HepG2 (cell line): ENCODE data around the gene NSMCE1. TPM values are rescaled to one million over a fixed set of nuclear protein-coding genes. Genes with fewer than 3 reads are reported as not detected.
A peak's percentile ranks its signal among the peaks of the same experiment; 100 is the strongest.

Source experiments
- ARID4A ChIP-seq: sonication (generic); formaldehyde crosslinking; IDR thresholded peaks from 2 replicates; pipeline ENCODE4 v1.5.0; 2020; ENCODE audit warnings: mild to moderate bottlenecking, missing genetic modification reagents, borderline replicate concordance
- DNMT1 ChIP-seq: sonication (generic); formaldehyde crosslinking; IDR thresholded peaks from 2 replicates; pipeline ENCODE4 v1.5.1; 2020; ENCODE audit warnings: mild to moderate bottlenecking, missing genetic modification reagents
- FOXO1 ChIP-seq: sonication (generic); formaldehyde crosslinking; IDR thresholded peaks from 2 replicates; pipeline ENCODE4 v1.4.0; 2020; ENCODE audit warnings: missing genetic modification reagents
- HNF1B ChIP-seq: sonication (generic); formaldehyde crosslinking; IDR thresholded peaks from 2 replicates; pipeline ENCODE4 v1.5.1; 2020; ENCODE audit warnings: mild to moderate bottlenecking, moderate library complexity, missing genetic modification reagents
- HNRNPUL1 ChIP-seq: fragments of 200-400 bp; formaldehyde crosslinking; IDR thresholded peaks from 2 replicates; pipeline ENCODE4 v1.6.1; 2017; ENCODE audit warnings: low read depth, mild to moderate bottlenecking, low read length, moderate library complexity
- KLF9 ChIP-seq: IDR thresholded peaks from 2 replicates; pipeline ENCODE4 v1.6.1; 2016; ENCODE audit warnings: low read depth
- KMT2B ChIP-seq: IDR thresholded peaks from 2 replicates; pipeline ENCODE4 v1.6.1; 2016; ENCODE audit warnings: missing genetic modification reagents, missing compliant biosample characterization
- PAX8 ChIP-seq: sonication (generic); formaldehyde crosslinking; IDR thresholded peaks from 2 replicates; pipeline ENCODE4 v1.8.0; 2022; ENCODE audit warnings: mild to moderate bottlenecking, missing genetic modification reagents, borderline replicate concordance
- PTBP1 ChIP-seq: fragments of 200-400 bp; formaldehyde crosslinking; IDR thresholded peaks from 2 replicates; pipeline ENCODE4 v1.6.1; 2018; ENCODE audit warnings: low read length, low read depth; ENCODE audit not compliant: poor library complexity, severe bottlenecking
- REST ChIP-seq, 2 experiments: IDR thresholded peaks; 2 replicates each; pipeline ENCODE4 v1.6.1; 2011 to 2012; ENCODE audit warnings: low read length in 2 of 2, borderline replicate concordance in 1 of 2, low read depth in 1 of 2, mild to moderate bottlenecking in 1 of 2, moderate library complexity in 1 of 2
- SNRNP70 ChIP-seq: fragments of 200-400 bp; formaldehyde crosslinking; IDR thresholded peaks from 2 replicates; pipeline ENCODE4 v1.6.1; 2017; ENCODE audit warnings: mild to moderate bottlenecking, low read depth, low read length, moderate library complexity
- ZMYM4 ChIP-seq: sonication (generic); formaldehyde crosslinking; IDR thresholded peaks from 2 replicates; pipeline ENCODE4 v1.8.1; 2023; ENCODE audit warnings: mild to moderate bottlenecking, missing genetic modification reagents
- ZNF614 ChIP-seq: IDR thresholded peaks from 2 replicates; pipeline ENCODE4 v1.6.1; 2018; ENCODE audit warnings: missing biosample characterization, missing genetic modification reagents, inconsistent platforms, borderline replicate concordance
- ZNF652 ChIP-seq: IDR thresholded peaks from 2 replicates; pipeline ENCODE4 v1.6.1; 2016; ENCODE audit warnings: low read depth, borderline replicate concordance
- ZUFSP ChIP-seq: sonication (generic); formaldehyde crosslinking; IDR thresholded peaks from 2 replicates; pipeline ENCODE4 v1.9.0; 2021; ENCODE audit warnings: missing genetic modification reagents, mild to moderate bottlenecking, borderline replicate concordance
- polyA plus RNA-seq, 8 experiments: library from polyadenylated mRNA; depleted of rRNA in 3 of 8; stranded (reverse) in 7 of 8; unstranded in 1 of 8; fragments of >200 nt; fragmentation: Illumina TruSeq in 4 of 8; extraction: Trizol in 4 of 8; gene quantifications; 2 replicates each; pipeline versions ENCODE4 v1.2.1 to v1.2.3, GENCODE V29; 2011 to 2016; ENCODE audit warnings: low read depth in 4 of 8, missing spikeins in 1 of 8, mixed read lengths in 1 of 8; ENCODE audit not compliant: insufficient read depth in 1 of 8
- total RNA-seq, 5 experiments: library from RNA; depleted of rRNA; stranded (reverse); fragments of >200 nt; fragmentation: Illumina TruSeq; extraction: Trizol; gene quantifications; 2 replicates each; pipeline ENCODE4 v1.2.3, GENCODE V29; 2016; ENCODE audit warnings: low read depth in 1 of 5

Gene NSMCE1
- total and polyA plus RNA-seq, 2 of the 13 experiments (the other 11 are each of a cell fraction or from before 2014, with no cell fraction given) = 42.7 to 52.9 TPM

GRCh38 chr16:27313422-27314160, 45.0 kb upstream of the NSMCE1 start, which contains the start of gene IL4R (continued):
- TF ChIP-seq ZUFSP (CRISPR knock-in tag) (no peak), SNRNP70 (no peak), HNRNPUL1 (no peak), DNMT1 (CRISPR knock-in tag) (no peak), ARID4A (CRISPR knock-in tag) (peak; percentile 39; the same call in 1 of the 2 replicates), PTBP1 (no peak), ZNF614 (CRISPR knock-in tag) (peak; percentile 46; the same call in 1 of the 2 replicates), ZMYM4 (CRISPR knock-in tag) (peak; percentile 38; the same call in 1 of the 2 replicates), ZNF652 (CRISPR knock-in tag) (no peak), HNF1B (CRISPR knock-in tag) (peak; percentile 76), REST (IDR thresholded peaks at IDR 0.05; ENCODE audit: borderline replicate concordance in 1 of 2, low read depth in 1 of 2, low read length in 2 of 2) (no peak; a peak in 1 of 4 replicates), PAX8 (CRISPR knock-in tag) (no peak), FOXO1 (peak; percentile 57; the same call in 1 of the 2 replicates), KLF9 (no peak), KMT2B (CRISPR knock-in tag) (peak; percentile 76)
